HG03135 (cell line): ENCODE results near the gene WNT7A.

Experiments
- ATAC-seq: cut with Tn5 transposase; IDR thresholded peaks from one replicate; pipeline ENCODE4 v1.9.1; 2021; ENCODE audit warnings: mild to moderate bottlenecking, moderate library complexity; ENCODE audit not compliant: unreplicated experiment

The WNT7A gene

GRCh38 chr3:13798401-13798800 is 81.5 kb downstream of the WNT7A start:
- no peak for ATAC-seq

- no peak for ATAC-seq
These were observed 83.0 kb downstream of the WNT7A start for GRCh38 chr3:13796701-13797460.

DNA sequence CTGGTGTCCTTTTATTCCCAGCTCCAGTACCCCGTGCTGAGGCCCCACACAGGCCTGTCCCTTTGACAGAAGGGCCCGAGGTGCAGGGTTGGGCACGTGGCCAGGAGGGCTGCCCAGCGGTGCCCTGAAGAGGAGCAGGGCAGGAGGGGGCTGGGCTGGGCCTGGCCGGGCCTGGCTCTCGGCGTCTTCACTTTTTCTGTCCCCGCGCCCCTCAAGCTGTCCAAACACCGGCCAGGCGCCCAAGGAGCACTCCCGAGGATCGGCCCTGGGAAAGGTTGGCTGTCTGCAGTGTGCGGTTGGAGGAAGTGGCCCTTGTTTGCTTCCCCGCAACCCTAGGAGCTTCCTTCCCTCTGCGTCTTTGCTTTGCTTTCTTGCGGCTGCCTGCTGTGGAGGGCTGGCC is 84.1 kb downstream of the WNT7A start:
- ATAC-seq = no peak

GRCh38 chr3:13794322-13794721 is 85.5 kb downstream of the WNT7A start:
- ATAC-seq = no peak

DNA sequence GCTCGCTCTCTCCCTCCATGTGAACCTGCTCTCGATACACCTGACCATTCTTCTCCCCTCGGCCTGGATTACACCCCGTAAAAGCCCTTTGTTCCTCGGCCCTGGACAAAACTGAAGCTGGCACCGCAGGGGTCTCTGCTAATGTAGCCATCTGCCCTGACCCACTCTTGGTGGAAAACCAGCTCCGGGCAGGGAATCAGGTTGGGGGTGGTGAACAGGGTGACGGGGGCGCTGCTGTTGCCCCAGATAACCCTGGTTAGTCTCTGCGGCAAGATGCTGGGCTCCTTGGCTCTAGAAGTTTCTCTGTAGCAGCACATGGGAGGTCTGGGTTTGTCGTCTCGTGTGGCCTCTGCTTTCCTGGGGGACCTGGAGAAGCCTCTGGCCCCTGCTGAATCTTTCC is 86.4 kb downstream of the WNT7A start:
- ATAC-seq = no peak

DNA sequence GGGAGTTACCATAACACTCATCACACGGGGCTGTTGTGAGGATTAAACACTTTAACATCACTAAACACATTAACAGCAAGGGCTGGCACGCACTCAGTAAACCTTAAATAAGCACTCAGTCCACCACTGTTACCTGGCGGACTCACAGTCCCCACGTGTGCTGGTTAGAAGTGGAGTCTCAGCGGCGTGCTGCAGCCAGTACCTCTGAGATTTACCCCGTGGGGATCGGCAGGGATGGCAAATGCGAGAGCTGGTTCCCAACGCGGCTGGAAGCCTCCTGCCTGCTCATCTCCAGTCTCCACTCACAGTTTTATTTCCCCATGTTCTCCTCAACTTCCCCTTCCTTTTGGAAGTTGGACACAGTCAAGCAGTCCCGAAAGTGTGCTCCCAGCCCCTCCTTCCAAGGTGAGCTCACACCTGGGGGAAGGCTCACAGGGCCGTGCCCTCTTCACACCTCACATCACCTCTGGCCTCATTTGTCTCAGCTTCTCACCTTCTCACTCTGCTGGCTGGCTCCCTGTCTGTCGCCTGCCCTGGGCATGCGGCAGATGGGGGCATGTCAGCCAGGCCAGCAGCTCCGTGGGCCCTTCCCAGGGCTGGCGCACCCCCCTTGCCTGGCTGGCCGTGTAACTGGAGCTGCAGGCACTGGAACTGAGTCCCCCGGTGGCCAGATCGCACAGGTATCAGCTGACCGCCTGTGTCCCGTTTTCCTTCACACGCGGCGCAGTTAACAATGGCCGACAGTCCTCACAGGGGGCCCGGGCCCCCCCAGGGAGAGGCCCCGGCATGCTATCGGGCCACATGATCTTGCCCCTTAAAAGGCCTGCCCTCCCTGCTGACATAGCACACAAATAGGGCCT is 87.1 kb downstream of the WNT7A start:
- ATAC-seq = no peak

DNA sequence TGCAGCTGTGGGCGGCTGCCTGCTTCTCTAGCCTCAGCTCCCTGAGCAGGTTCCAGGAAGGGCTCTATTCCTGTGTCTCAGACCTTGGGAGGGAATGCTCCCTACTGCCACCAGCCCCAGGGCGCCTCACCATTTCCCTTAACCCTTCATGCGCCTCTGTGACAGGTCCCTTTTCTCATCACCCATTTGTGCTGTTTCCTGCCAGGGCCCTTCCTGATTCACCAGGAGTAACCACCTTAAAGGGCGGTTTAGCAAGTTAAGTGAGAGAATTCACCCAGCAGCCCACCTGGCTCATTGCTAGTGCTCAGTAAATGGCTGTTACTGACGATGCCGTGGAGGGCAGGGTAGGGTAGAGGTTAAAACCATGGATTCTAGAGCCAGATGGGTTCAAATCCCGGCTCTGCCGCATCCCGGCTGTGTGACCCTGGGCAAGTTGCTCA is 87.8 kb downstream of the WNT7A start:
- no peak for ATAC-seq

DNA sequence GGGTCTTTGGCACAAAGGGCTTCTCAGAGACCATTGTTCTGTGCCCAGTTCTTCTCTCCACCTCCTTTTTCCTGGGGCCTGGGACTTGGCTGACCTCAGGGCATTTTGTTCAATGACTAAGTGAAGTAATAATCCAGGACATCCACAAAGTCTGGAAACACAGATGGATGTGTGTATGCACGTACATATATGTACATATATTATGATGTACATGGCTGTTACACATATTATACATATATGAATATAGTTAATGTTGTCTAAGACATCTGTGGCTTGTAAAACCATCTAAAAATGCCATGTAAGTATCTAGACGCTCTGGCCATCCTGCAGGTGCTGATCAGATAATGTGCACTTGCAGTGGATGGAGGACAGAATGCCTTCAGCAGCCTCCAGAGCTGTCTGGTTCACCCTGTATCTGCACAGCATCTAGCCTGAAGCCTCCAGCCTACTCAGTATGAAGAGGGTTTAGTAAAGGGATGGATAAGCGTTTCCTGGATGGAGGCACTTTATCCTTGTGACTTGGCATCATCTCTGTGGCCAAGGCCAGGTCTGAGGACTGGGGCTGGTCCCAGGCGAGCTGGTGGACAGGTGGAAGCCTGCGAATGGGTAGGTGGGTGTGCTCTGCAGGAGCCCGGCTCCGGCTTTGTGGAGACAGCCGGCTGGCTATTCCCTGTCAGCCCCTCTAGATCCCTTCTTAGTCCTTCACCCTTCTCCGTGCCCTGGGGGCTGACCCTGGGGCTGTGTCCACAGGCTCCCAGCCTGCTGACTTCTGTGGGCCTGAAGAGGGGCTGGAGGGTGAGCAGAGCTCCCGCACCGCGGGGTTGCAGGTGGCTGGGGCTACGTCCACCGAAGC is 88.4 kb downstream of the WNT7A start:
- ATAC-seq = no peak

- no peak for ATAC-seq
These were observed 89.3 kb downstream of the WNT7A start for GRCh38 chr3:13790376-13791197.

DNA sequence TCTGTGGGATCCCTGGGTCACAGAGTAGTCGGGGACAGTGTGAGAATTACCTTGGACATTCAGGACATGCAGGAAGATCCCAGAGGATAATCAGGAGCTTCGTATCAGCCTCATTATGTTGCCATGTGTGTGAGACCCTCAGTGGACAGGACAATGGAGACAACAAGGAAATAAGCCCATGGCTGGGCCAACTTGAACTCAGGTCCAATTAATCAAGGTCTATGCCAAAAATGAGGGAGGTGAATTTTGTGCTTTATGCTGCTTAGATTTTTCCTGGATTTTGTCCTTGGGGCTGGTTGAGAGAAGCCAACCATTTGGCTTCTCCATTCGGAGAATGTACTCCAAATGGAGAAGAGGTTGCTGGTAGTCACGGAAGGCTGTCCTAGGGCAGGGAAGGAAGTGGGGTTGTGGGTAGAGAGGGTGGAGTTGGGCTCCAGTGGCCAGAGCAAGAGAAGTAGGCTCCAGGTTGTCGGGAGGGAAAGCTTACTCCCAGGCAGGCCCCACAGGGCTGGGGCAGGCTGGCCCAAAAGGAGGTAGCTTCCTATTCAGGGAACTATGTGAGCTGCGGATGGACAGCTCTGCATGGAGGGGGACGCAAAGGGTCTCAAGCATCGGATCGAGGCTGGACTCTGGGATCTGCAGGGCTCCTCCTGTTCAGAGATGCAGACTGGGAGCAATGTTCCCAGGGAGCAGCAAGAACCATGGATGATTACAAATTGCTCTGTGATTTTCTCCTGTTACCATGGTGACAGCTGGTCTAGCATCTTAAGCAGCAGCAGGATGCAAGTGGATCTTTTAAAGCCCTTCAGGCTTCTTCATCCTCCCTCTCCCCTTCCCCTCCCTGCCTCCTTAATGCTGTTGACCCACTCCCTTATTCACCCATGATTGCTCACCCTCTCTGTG is 91.1 kb downstream of the WNT7A start:
- ATAC-seq = no peak

DNA sequence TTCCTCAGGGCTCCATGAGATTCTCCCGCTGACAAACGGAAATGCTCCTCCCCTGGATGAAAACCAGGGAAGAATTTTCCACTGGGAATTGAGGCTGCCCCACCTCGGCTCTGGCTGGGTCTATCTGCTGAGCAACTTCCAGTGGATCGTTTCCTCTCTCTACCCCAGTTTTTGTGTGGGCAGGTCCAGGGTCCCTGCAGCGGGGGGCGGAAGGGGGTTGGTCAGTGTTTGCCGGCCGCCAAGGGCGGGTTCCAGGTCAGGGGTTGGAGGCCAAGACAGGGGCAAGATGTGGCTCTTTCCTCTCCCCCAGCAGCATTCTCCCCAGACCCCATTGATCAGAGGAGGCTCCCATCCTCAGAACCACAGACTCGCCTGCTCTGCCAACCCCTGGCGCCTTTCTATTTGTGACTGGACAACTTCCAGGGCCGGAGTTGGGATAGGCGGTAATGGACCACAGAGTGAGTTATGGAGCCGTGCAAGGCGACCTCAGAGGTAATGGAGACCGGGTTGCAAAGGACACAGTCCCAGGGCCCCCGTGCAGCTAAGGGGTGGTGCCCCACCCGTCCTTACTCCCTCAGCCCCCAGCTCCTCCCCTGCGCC is 92.2 kb downstream of the WNT7A start:
- no peak for ATAC-seq

- ATAC-seq = no peak
These were observed 93.1 kb downstream of the WNT7A start for GRCh38 chr3:13786811-13787210.

GRCh38 chr3:13785853-13786436 is 93.9 kb downstream of the WNT7A start:
- no peak for ATAC-seq

DNA sequence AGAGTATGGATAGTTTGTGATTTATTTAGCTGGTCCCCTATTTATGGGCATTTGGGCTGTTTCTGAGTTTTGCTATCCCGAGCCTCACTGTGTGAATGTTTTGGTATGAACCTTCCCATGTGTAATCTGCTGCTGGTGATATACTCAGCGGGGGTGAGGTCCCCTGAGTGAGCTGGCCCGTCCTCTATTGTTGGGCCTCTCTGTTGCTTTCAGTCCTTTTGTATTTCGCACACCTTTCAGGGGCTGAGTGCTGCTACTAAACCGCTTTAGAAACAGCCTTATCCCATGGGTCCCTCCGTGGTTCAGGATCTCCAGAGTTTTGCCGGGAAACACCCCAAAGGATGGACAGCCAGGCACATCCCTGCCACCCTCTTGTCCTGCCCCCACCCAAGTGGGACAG is 94.5 kb downstream of the WNT7A start:
- no peak for ATAC-seq

- no peak for ATAC-seq
These were observed 96.4 kb downstream of the WNT7A start for GRCh38 chr3:13783476-13783875.

- no peak for ATAC-seq
These were observed 97.4 kb downstream of the WNT7A start for GRCh38 chr3:13782501-13782900.

GRCh38 chr3:13781417-13781816 is 98.5 kb downstream of the WNT7A start:
- no peak for ATAC-seq

- no peak for ATAC-seq
These were observed 99.3 kb downstream of the WNT7A start for GRCh38 chr3:13780432-13781176.
